GM18868 (cell line): ENCODE data around the gene TMTC1.

Experiments
- ATAC-seq: cut with Tn5 transposase; IDR thresholded peaks from one replicate; pipeline ENCODE4 v1.9.1; 2021; ENCODE audit warnings: mild to moderate bottlenecking, moderate library complexity; ENCODE audit not compliant: unreplicated experiment

The TMTC1 gene

GRCh38 chr12:29713729-29714128, 70.0 kb downstream of the TMTC1 start:
- ATAC-seq = no peak

GRCh38 chr12:29711381-29711780, 72.4 kb downstream of the TMTC1 start:
- no peak for ATAC-seq

GRCh38 chr12:29710104-29710503, 73.6 kb downstream of the TMTC1 start:
- ATAC-seq = no peak

GRCh38 chr12:29709496-29710040, 74.2 kb downstream of the TMTC1 start:
- ATAC-seq = no peak

- no peak for ATAC-seq
These were observed 74.7 kb downstream of the TMTC1 start for GRCh38 chr12:29709054-29709453.

GRCh38 chr12:29707846-29708245, 75.9 kb downstream of the TMTC1 start:
- ATAC-seq = no peak

GRCh38 chr12:29706311-29706710, 77.4 kb downstream of the TMTC1 start:
- no peak for ATAC-seq

- no peak for ATAC-seq
These were observed 80.2 kb downstream of the TMTC1 start for GRCh38 chr12:29703528-29703927.

GRCh38 chr12:29702972-29703371, 80.8 kb downstream of the TMTC1 start:
- no peak for ATAC-seq

GRCh38 chr12:29702222-29702621, 81.5 kb downstream of the TMTC1 start:
- no peak for ATAC-seq

- ATAC-seq = no peak
These were observed 82.8 kb downstream of the TMTC1 start for GRCh38 chr12:29700761-29701481.

GRCh38 chr12:29698756-29699155, 85.0 kb downstream of the TMTC1 start:
- ATAC-seq = no peak

- ATAC-seq = no peak
These were observed 87.9 kb downstream of the TMTC1 start for GRCh38 chr12:29695800-29696199.

- ATAC-seq = no peak
These were observed 88.7 kb downstream of the TMTC1 start for GRCh38 chr12:29695026-29695425.

- ATAC-seq = no peak
These were observed 89.7 kb downstream of the TMTC1 start for GRCh38 chr12:29694002-29694401.

- peak; percentile 60 for ATAC-seq
These were observed 91.5 kb downstream of the TMTC1 start for GRCh38 chr12:29692237-29692636.

GRCh38 chr12:29691161-29691854, 92.4 kb downstream of the TMTC1 start:
- ATAC-seq = peak; percentile 75

GRCh38 chr12:29690728-29691127, 93.0 kb downstream of the TMTC1 start:
- no peak for ATAC-seq

- ATAC-seq = no peak
These were observed 94.8 kb downstream of the TMTC1 start for GRCh38 chr12:29688914-29689313.

- no peak for ATAC-seq
These were observed 101.7 kb downstream of the TMTC1 start for GRCh38 chr12:29682088-29682487.

GRCh38 chr12:29681370-29681769, 102.4 kb downstream of the TMTC1 start:
- ATAC-seq = no peak

GRCh38 chr12:29676676-29677075, 107.1 kb downstream of the TMTC1 start:
- ATAC-seq = no peak
